Peyer's patch (tissue), 4 donors: ENCODE results near the gene KPNA4. TPM values are rescaled to one million over a fixed set of nuclear protein-coding genes. Genes with fewer than 3 reads are reported as not detected.

Experiments
- DNase-seq, 3 donors: peaks; one replicate each; pipeline ENCODE4 v3.0.0-alpha.2; 2017 to 2019
- H3K27ac ChIP-seq, 4 donors: fragments of 200-600 bp; sonication (generic); one replicate each; pipeline ENCODE4 v1.5.1; 2016 to 2019
- H3K27me3 ChIP-seq, 2 donors: fragments of 200-600 bp; sonication (generic); one replicate each; pipeline ENCODE4 v1.5.1; 2019
- H3K36me3 ChIP-seq, 3 donors: fragments of 200-600 bp; sonication (generic); one replicate each; pipeline ENCODE4 v1.5.1; 2016 to 2019
- H3K4me1 ChIP-seq, 4 donors: fragments of 200-600 bp; sonication (generic); one replicate each; pipeline ENCODE4 v1.5.1; 2016 to 2019
- H3K4me3 ChIP-seq, 4 donors: fragments of 200-600 bp; sonication (generic); 1 replicate in 3 of 4; 2 replicates in 1 of 4; pipeline ENCODE4 v1.5.1; 2016 to 2019; ENCODE audit warnings: mild to moderate bottlenecking in 1 of 4
- H3K9me3 ChIP-seq, 4 donors: fragments of 200-600 bp; sonication (generic); one replicate each; pipeline ENCODE4 v1.5.1; 2016 to 2019; ENCODE audit warnings: mild to moderate bottlenecking in 1 of 4
- POLR2A ChIP-seq, 2 donors: fragments of 450-650 bp; IDR thresholded peaks; one replicate each; pipeline ENCODE4 v1.5.1; 2017; ENCODE audit warnings: antibody characterized with exemption in 2 of 2, mild to moderate bottlenecking in 2 of 2, moderate library complexity in 2 of 2
- total RNA-seq, 4 donors: library from RNA; depleted of rRNA; stranded (reverse); fragments of >200 nt; gene quantifications; one replicate each; pipeline ENCODE4 v1.1.0, GENCODE V29; 2016
- TF ChIP-seq, protein P1 (sequence below), 6 experiments: fragments of 450-650 bp in 4 of 6; fragments of 200-600 bp in 2 of 6; sonication (generic) in 1 of 6; IDR thresholded peaks; one replicate each; pipeline ENCODE4 v1.5.1; 2017 to 2019; ENCODE audit warnings: antibody characterized with exemption in 6 of 6, mild to moderate bottlenecking in 3 of 6, moderate library complexity in 1 of 6

Gene KPNA4
- total RNA-seq, 4 donors from 2014 or later = 15.2 to 20.5 (median 18.4) TPM

DNA sequence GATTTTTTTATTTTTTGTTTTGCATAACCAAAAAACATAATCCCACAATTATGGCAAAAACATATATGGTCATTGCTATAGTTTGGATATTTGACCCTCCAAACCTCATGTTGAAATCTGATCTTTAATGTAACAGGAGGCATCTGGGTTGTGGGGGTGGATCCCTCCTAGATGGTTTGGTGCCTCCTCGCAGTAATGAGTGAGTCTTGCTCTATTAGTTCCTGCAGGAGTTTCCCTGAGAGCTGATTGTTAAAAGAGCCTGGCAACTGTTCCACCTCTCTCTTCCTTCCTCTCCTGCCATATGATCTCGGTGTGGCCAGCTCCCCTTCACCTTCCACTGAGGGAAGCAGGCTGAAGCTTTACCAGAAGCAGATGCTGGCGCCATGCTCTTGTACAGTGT lies 82.6 kb downstream of the KPNA4 start:
- H3K27me3 ChIP-seq = no peaks in the 10 kb centered on the region
- H3K4me1 ChIP-seq = no peaks in the 10 kb centered on the region
- H3K4me3 ChIP-seq = no peak overlapping the region
- TF ChIP-seq, protein P1, sequence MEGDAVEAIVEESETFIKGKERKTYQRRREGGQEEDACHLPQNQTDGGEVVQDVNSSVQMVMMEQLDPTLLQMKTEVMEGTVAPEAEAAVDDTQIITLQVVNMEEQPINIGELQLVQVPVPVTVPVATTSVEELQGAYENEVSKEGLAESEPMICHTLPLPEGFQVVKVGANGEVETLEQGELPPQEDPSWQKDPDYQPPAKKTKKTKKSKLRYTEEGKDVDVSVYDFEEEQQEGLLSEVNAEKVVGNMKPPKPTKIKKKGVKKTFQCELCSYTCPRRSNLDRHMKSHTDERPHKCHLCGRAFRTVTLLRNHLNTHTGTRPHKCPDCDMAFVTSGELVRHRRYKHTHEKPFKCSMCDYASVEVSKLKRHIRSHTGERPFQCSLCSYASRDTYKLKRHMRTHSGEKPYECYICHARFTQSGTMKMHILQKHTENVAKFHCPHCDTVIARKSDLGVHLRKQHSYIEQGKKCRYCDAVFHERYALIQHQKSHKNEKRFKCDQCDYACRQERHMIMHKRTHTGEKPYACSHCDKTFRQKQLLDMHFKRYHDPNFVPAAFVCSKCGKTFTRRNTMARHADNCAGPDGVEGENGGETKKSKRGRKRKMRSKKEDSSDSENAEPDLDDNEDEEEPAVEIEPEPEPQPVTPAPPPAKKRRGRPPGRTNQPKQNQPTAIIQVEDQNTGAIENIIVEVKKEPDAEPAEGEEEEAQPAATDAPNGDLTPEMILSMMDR (IDR thresholded peaks at IDR 0.05) = no peak
- TF ChIP-seq POLR2A (IDR thresholded peaks at IDR 0.05) = no peak
- DNase-seq = no peak
- no peaks in the 10 kb centered on the region for H3K36me3 ChIP-seq
- H3K27ac ChIP-seq = no peak overlapping the region
- H3K9me3 ChIP-seq = no peaks in the 10 kb centered on the region

DNA sequence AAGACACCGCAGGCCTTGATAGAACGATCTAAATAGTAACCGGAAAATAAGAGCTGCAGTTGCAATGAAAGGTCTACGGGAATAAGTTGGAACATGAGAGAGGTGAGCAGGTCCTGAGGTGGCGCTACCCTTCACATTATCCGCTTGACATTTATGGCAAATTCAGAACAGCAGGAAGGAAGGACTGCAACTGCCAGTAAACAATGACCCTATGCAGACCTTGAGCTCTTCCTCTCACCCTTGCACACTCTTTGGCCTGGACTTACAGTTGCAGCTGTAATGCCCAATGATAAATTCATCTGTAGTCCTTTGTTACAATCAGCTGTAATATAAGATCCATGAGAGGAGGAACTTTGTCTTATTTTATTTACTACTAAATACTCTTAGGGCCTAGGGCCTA lies 83.5 kb downstream of the KPNA4 start:
- DNase-seq = no peak
- H3K36me3 ChIP-seq = no peaks in the 10 kb centered on the region
- H3K9me3 ChIP-seq = no peaks in the 10 kb centered on the region
- H3K27me3 ChIP-seq = no peaks in the 10 kb centered on the region
- H3K4me3 ChIP-seq = no peak overlapping the region
- no peak for TF ChIP-seq POLR2A (IDR thresholded peaks at IDR 0.05)
- TF ChIP-seq, protein P1 (IDR thresholded peaks at IDR 0.05) = no peak
- H3K4me1 ChIP-seq = no peaks in the 10 kb centered on the region
- H3K27ac ChIP-seq = no peak overlapping the region

DNA sequence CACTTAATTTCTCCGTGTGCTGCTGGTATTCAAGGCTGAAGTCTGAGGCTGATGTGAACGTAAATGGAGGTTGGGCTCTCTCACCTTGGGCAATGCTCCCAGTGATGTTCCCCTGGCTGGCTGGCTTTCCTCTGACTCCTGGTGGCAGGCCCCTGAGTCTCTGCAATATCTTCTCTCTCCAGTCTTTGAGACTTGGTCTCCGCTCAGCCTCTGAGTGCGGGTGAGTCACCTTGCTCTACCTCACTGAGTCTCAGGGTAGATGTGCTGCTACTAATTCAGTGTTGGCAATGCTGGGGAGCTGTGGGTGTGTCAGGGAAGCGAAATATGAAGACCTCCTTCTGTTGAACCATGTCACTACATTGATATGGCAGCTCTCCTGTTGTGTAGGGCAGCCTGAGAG lies 84.4 kb downstream of the KPNA4 start:
- Histone ChIP-seq H3K36me3 (no peaks in the 10 kb centered on the region), H3K4me1 (no peaks in the 10 kb centered on the region), H3K4me3 (no peak overlapping the region), H3K9me3 (no peaks in the 10 kb centered on the region), H3K27me3 (no peaks in the 10 kb centered on the region), H3K27ac (no peak overlapping the region)
- TF ChIP-seq, protein P1 (IDR thresholded peaks at IDR 0.05) = no peak
- TF ChIP-seq POLR2A (IDR thresholded peaks at IDR 0.05) = no peak
- no peak for DNase-seq

DNA sequence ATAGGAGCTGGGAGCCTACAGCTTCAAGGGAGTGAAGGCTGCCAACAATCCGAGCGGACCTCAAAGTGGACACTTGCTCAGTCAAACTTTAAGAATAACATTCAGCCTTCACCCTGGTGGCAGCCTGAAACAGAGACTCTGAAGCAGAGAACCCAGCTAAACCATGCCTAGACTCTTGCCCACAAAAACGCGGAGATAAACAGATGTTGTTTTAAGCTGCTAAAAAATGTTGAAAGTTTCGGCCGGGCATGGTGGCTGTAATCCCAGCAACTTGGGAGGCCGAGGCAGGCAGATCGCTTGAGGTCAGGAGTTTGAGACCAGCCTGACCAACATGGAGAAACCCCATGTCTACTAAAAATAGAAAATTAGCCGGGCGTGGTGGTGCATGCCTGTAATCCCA lies 86.0 kb downstream of the KPNA4 start:
- Histone ChIP-seq H3K27me3 (no peaks in the 10 kb centered on the region), H3K27ac (no peak overlapping the region), H3K36me3 (no peaks in the 10 kb centered on the region), H3K4me1 (no peaks in the 10 kb centered on the region), H3K9me3 (no peaks in the 10 kb centered on the region), H3K4me3 (no peak overlapping the region)
- TF ChIP-seq, protein P1 (IDR thresholded peaks at IDR 0.05) = no peak
- no peak for TF ChIP-seq POLR2A (IDR thresholded peaks at IDR 0.05)
- DNase-seq = no peak

DNA sequence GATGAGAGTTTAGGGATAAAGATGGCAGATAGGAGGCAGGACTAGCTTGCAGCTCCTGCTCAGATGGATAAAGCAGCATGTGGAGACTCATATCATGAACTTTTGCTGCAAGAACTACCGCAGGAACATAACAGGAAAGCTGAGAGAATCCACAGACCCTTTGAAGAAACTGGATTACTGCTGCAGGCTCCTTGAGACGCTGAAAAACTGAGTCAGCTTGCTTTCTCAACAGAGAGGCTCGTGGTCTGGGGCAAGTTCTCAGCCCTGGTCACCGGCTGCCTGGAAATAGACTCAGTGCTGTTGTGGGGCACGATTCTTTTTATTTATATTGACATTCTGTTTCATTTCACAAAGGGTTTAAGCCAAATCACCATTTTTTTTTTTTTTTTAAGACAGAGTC lies 87.0 kb downstream of the KPNA4 start:
- no peak for DNase-seq
- Histone ChIP-seq H3K9me3 (no peaks in the 10 kb centered on the region), H3K4me1 (no peaks in the 10 kb centered on the region), H3K27ac (no peak overlapping the region), H3K4me3 (no peak overlapping the region), H3K36me3 (no peaks in the 10 kb centered on the region), H3K27me3 (no peaks in the 10 kb centered on the region)
- no peak for TF ChIP-seq POLR2A (IDR thresholded peaks at IDR 0.05)
- TF ChIP-seq, protein P1 (IDR thresholded peaks at IDR 0.05) = no peak

DNA sequence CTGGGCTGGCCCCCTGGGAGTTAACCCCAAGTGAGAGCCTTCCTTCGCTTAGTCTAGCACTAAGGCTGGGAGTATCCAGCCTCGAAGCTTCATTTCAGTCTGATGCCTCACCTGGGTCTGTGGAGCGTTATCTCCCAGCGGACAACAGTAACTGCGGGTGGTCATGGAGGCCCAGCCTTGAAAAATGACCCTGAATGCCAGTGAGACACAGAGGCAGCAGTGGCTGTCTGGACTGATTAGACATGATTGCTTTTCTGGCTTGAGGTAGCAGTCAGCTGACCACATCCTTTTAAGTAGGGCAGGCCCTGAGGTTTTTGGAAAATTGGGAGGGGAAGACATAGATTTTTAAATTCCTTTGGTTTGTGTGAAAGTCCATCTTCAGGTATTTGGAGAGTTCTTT lies 87.6 kb downstream of the KPNA4 start:
- TF ChIP-seq, protein P1 (IDR thresholded peaks at IDR 0.05) = no peak
- no peak for TF ChIP-seq POLR2A (IDR thresholded peaks at IDR 0.05)
- no peaks in the 10 kb centered on the region for H3K27me3 ChIP-seq
- H3K4me3 ChIP-seq = no peak overlapping the region
- H3K27ac ChIP-seq = no peak overlapping the region
- H3K9me3 ChIP-seq = no peaks in the 10 kb centered on the region
- no peak for DNase-seq
- H3K4me1 ChIP-seq = no peaks in the 10 kb centered on the region
- H3K36me3 ChIP-seq = no peaks in the 10 kb centered on the region
